Calu3 (cell line): ENCODE results near the gene FAM174B. TPM values are rescaled to one million over a fixed set of nuclear protein-coding genes. Genes with fewer than 3 reads are reported as not detected.

Experiments
- BruUV-seq: library from RNA; stranded (reverse); fragments of 400-500 nt; replicated peaks from 2 replicates; lab custom pipeline; 2021; lab: Mats Ljungman, UMichigan
- CTCF ChIA-PET: fragments of 300-600 bp; sonication (Branson Sonifier 250); formaldehyde crosslinking; loops from one replicate; lab custom pipeline; 2022; ENCODE audit warnings: antibody characterized with exemption; lab: Charles Lee
- DNase-seq: peaks from one replicate; pipeline ENCODE4 v3.0.0; 2022
- H3K27ac Mint-ChIP-seq: one replicate; pipeline ENCODE4 v1.8.0; 2022; ENCODE audit warnings: mixed read lengths; ENCODE audit not compliant: unreplicated experiment
- H3K27me3 Mint-ChIP-seq: one replicate; pipeline ENCODE4 v1.8.0; 2022; ENCODE audit warnings: mixed read lengths; ENCODE audit not compliant: unreplicated experiment
- H3K36me3 Mint-ChIP-seq: one replicate; pipeline ENCODE4 v1.8.0; 2022; ENCODE audit warnings: mild to moderate bottlenecking, moderate library complexity, mixed read lengths; ENCODE audit not compliant: insufficient read depth, unreplicated experiment
- H3K4me1 Mint-ChIP-seq: one replicate; pipeline ENCODE4 v1.8.0; 2022; ENCODE audit warnings: mild to moderate bottlenecking, low read depth, mixed read lengths; ENCODE audit not compliant: unreplicated experiment
- H3K4me3 Mint-ChIP-seq: one replicate; pipeline ENCODE4 v1.8.0; 2022; ENCODE audit warnings: mild to moderate bottlenecking, low read depth, moderate library complexity, mixed read lengths; ENCODE audit not compliant: unreplicated experiment
- H3K9me3 Mint-ChIP-seq: one replicate; pipeline ENCODE4 v1.8.0; 2022; ENCODE audit warnings: low read depth, mixed read lengths; ENCODE audit not compliant: unreplicated experiment
- intact Hi-C: fragments of 100-400 bp; cut with micrococcal nuclease; formaldehyde crosslinking; loops from one replicate; pipeline ENCODE4 v1.10.0; 2022; ENCODE audit not compliant: unreplicated experiment
- total RNA-seq: library from RNA; stranded (reverse); gene quantifications from 2 replicates; pipeline ENCODE4 v1.2.3, GENCODE V29; 2022
- TF ChIP-seq, protein P1 (sequence below): fragments of 200-600 bp; IDR thresholded peaks from one replicate; pipeline ENCODE4 v1.8.0; 2022; ENCODE audit warnings: antibody characterized with exemption; ENCODE audit not compliant: unreplicated experiment

Gene FAM174B
- total RNA-seq, 1 experiment from 2014 or later = 12.4 TPM

DNA sequence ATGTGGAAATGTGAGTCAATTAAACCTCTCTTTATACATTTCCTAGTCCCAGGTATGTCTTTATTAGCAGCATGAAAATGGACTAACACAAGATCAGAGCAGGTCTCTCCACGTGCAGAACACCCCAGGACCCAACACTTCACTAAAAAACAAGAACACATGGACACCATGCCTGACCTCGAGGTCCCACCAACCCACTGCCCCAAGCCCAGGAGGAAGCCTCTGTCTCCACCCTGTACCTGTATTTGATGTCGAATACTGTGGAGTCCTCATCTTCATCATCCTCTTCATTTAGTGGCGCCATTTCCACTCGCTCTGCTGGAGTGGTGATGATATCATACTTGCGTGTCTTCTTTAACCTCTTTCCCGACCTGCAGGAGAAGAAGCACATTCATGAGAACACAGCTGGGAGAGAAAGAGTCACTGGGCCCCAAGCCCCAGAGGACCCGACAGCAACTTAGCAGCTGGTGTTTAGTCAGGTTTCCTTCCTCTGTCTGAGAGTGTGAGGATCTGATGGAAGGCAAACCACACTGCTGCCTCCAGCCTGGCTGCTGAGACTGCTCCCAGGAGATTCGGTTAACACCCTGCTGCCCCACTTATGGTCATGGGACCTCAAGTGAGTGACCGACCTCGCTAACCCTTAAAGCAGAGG lies 25.5 kb downstream of the FAM174B start:
- no peak for DNase-seq
- Mint-ChIP-seq H3K4me3 (no peak overlapping the region), H3K4me1 (no peaks in the 10 kb centered on the region), H3K27ac (no peak overlapping the region), H3K9me3 (no peaks in the 10 kb centered on the region), H3K27me3 (no peaks in the 10 kb centered on the region), H3K36me3 (peaks cover 5% of the 10 kb centered on the region)
- TF ChIP-seq, protein P1, sequence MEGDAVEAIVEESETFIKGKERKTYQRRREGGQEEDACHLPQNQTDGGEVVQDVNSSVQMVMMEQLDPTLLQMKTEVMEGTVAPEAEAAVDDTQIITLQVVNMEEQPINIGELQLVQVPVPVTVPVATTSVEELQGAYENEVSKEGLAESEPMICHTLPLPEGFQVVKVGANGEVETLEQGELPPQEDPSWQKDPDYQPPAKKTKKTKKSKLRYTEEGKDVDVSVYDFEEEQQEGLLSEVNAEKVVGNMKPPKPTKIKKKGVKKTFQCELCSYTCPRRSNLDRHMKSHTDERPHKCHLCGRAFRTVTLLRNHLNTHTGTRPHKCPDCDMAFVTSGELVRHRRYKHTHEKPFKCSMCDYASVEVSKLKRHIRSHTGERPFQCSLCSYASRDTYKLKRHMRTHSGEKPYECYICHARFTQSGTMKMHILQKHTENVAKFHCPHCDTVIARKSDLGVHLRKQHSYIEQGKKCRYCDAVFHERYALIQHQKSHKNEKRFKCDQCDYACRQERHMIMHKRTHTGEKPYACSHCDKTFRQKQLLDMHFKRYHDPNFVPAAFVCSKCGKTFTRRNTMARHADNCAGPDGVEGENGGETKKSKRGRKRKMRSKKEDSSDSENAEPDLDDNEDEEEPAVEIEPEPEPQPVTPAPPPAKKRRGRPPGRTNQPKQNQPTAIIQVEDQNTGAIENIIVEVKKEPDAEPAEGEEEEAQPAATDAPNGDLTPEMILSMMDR = no peak
- no TSS peak for BruUV-seq
- intact Hi-C loops = no loop called here
- CTCF ChIA-PET = no interaction called here

DNA sequence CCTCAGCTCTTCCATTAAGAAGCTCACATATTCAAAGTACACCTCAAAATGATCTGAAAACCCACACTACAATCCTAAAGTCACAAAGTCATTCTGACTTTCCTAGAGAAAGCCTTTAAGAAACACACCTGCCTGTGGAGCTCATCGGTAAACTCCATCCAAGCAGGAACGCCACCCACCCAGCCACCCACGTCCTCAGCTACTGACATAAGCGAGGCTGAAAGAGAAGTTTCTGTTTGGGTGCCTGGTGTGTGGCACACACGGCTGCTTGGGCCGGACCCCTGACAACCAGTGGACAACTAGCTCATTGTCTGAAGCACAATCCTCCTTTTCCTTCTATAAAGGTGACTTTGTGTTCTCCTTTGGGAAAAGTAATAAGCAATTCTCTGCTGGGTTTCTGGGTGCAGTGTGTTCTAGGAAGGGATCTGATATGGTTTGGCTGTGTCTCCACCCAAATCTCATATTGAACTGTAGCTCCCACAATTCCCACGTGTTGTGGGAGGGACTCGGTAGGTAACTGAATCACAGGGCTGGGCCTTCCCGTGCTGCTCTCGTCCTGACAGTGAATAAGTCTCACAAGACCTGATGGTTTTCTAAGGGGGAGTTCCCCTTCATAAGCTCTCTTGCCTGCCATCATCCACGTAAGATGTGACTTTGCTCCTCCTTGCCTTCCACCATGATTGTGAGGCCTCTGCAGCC lies 26.1 kb downstream of the FAM174B start:
- Mint-ChIP-seq H3K27me3 (no peaks in the 10 kb centered on the region), H3K4me1 (no peaks in the 10 kb centered on the region), H3K4me3 (no peak overlapping the region), H3K27ac (no peak overlapping the region), H3K9me3 (no peaks in the 10 kb centered on the region), H3K36me3 (peaks cover 5% of the 10 kb centered on the region)
- TF ChIP-seq, protein P1 = no peak
- CTCF ChIA-PET = no interaction called here
- no peak for DNase-seq
- no TSS peak for BruUV-seq
- intact Hi-C loops = no loop called here

DNA sequence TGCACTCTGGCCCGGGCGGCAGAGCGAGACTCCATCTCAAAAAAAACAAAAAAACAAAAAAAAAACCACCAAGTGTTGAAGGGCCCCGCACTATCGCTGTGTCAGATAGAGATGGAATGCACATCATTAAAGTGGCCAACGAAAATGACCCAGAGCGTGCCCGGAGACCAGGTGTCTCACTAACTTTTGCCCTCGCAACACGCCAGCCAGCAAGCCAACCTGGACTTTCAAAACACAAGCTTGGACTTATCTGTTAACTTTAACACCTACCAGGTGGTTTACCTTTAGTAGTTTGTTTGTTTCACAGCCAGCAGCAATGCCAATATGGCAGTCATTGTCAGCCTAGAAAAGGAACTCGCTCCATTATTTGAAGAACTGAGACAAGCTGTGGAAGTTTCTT lies 28.6 kb downstream of the FAM174B start:
- intact Hi-C loops = no loop called here
- CTCF ChIA-PET = no interaction called here
- Mint-ChIP-seq H3K36me3 (peaks cover 5% of the 10 kb centered on the region), H3K9me3 (no peaks in the 10 kb centered on the region), H3K4me1 (no peaks in the 10 kb centered on the region), H3K27me3 (no peaks in the 10 kb centered on the region), H3K27ac (no peak overlapping the region), H3K4me3 (no peak overlapping the region)
- TF ChIP-seq, protein P1 = no peak
- DNase-seq = no peak
- BruUV-seq = no TSS peak

DNA sequence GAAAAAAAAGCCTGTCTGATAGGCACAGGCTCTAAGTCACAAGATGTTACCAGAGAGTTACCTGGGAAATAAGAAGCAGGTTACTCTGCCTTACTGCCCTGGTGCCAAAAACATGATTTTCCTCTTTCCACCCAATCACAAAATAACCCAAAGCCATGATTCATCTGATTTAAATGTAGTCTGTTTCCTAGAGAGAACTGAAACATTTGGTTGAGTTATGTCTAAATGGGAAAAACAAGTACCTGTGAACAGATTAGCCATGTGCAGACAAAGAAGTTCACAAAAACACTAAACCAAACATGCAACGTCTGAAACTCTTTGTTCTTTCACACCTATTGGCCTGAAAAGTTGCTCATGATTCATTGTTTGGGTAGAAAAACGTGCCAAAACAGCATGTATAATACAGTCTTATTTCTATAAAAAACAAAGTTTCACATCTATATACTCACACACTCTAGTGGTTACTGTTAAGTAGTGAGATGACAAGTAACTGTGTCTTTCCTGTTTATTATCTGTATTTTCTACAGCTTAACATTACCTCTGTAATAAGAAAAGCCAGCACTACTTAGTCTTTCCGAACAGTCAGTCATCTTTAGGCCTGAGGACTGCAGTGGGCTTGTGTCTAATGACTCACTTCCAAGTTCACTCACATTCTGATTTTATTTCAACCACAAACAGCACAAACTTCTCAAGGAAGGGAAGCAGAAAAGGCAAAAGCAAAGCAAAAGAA lies 30.2 kb downstream of the FAM174B start:
- Mint-ChIP-seq H3K9me3 (no peaks in the 10 kb centered on the region), H3K27me3 (no peaks in the 10 kb centered on the region), H3K27ac (no peak overlapping the region), H3K4me3 (no peak overlapping the region), H3K36me3 (peaks cover 5% of the 10 kb centered on the region), H3K4me1 (no peaks in the 10 kb centered on the region)
- CTCF ChIA-PET = no interaction called here
- TF ChIP-seq, protein P1 = no peak
- DNase-seq = no peak
- no TSS peak for BruUV-seq
- intact Hi-C loops = no loop called here
